Fibroblast of skin of left biceps (primary cell): Measurements from ENCODE around the gene MIX23.
"Not testable (repeated sequence)": the region's sequence is repeated elsewhere in the genome, so short reads cannot be mapped to it uniquely, and the experiment has no call there.

Experiments
- DNase-seq, 2 experiments: peaks; one replicate each; pipeline ENCODE4 v3.0.0-alpha.2; 2013; ENCODE audit warnings: low read depth in 2 of 2

MIX23 gene

GRCh38 chr3:122392868-122393844 lies 10.1 kb upstream of the MIX23 start:
- DNase-seq: no peak

GRCh38 chr3:122391681-122392446 lies 8.8 kb upstream of the MIX23 start:
- no peak for DNase-seq

GRCh38 chr3:122390665-122391064 lies 7.6 kb upstream of the MIX23 start:
- no peak for DNase-seq

- no peak for DNase-seq
Measured at GRCh38 chr3:122389892-122390291, 6.9 kb upstream of the MIX23 start.

- DNase-seq: no peak
Measured at GRCh38 chr3:122389197-122389596, 6.2 kb upstream of the MIX23 start.

GRCh38 chr3:122387709-122388108 lies 4.7 kb upstream of the MIX23 start:
- no peak for DNase-seq

- DNase-seq: peak; percentile 47 to 69
Measured at GRCh38 chr3:122383771-122384697, 1.0 kb upstream of the MIX23 start, which contains the start of gene FAM162A. FAM162A (plus strand) TSS chr3:122384182; CDS start chr3:122384266, 84 bp downstream.

- no peak for DNase-seq
Measured at GRCh38 chr3:122377975-122378374, 5.1 kb downstream of the MIX23 start.

- no peak for DNase-seq
Measured at GRCh38 chr3:122374034-122374433, 9.0 kb downstream of the MIX23 start.

GRCh38 chr3:122366379-122366749 lies 16.7 kb downstream of the MIX23 start:
- no peak for DNase-seq

GRCh38 chr3:122365582-122366378 lies 17.3 kb downstream of the MIX23 start:
- DNase-seq: not testable (repeated sequence)

GRCh38 chr3:122365073-122365472 lies 18.0 kb downstream of the MIX23 start:
- no peak for DNase-seq

- DNase-seq: no peak
Measured at GRCh38 chr3:122364490-122364889, 18.5 kb downstream of the MIX23 start.

GRCh38 chr3:122362026-122362425 lies 21.0 kb downstream of the MIX23 start:
- DNase-seq: no peak

GRCh38 chr3:122358703-122359032 lies 24.4 kb downstream of the MIX23 start:
- DNase-seq: no peak

GRCh38 chr3:122357828-122358702 lies 25.0 kb downstream of the MIX23 start:
- DNase-seq: no peak

GRCh38 chr3:122356402-122356801 lies 26.6 kb downstream of the MIX23 start:
- no peak for DNase-seq

- no peak for DNase-seq
Measured at GRCh38 chr3:122355612-122356011, 27.4 kb downstream of the MIX23 start.

- DNase-seq: no peak
Measured at GRCh38 chr3:122353893-122354401, 29.1 kb downstream of the MIX23 start.

GRCh38 chr3:122353215-122353614 lies 29.8 kb downstream of the MIX23 start:
- DNase-seq: no peak
